AG10803 (cell line): Measurements from ENCODE around the gene CCDC117.
A peak's percentile ranks its signal among the peaks of the same experiment; 100 is the strongest.

Experiments used
- DNase-seq: peaks from one replicate; pipeline ENCODE4 v3.0.0; 2010; ENCODE audit warnings: low read depth
- H3K4me3 ChIP-seq: 2 replicates; pipeline ENCODE4 v1.5.1; 2011; ENCODE audit warnings: mild to moderate bottlenecking, low read length, control low read depth
- CTCF ChIP-seq: conservative IDR thresholded peaks from 2 replicates; pipeline ENCODE4 v1.5.1; 2011; ENCODE audit warnings: mild to moderate bottlenecking, low read length, control low read depth, inconsistent platforms

CCDC117 gene

GRCh38 chr22:28772633-28773460 is at the start of gene CCDC117:
Gene CCDC117, plus strand, starts transcription at chr22:28772695. Its CDS starts 155 bp downstream, at chr22:28772850.
- TF ChIP-seq CTCF, result no peak
- peak within 1 kb of the TSS; percentile 84 for H3K4me3 ChIP-seq
- peak; percentile 96 for DNase-seq

GRCh38 chr22:28728002-28728401 is 44.5 kb upstream of the CCDC117 start:
- H3K4me3 ChIP-seq, result no peak overlapping the region
- DNase-seq, result no peak
- TF ChIP-seq CTCF, result no peak

- TF ChIP-seq CTCF, result no peak
- H3K4me3 ChIP-seq, result no peak overlapping the region
- peak; percentile 39 for DNase-seq
Measured at GRCh38 chr22:28728621-28729313, 43.7 kb upstream of the CCDC117 start.

GRCh38 chr22:28730179-28730578 is 42.3 kb upstream of the CCDC117 start:
- DNase-seq, result no peak
- TF ChIP-seq CTCF, result no peak

GRCh38 chr22:28734393-28734792 is 38.1 kb upstream of the CCDC117 start:
- DNase-seq, result no peak
- no peak overlapping the region for H3K4me3 ChIP-seq
- no peak for TF ChIP-seq CTCF

More at GRCh38 chr22:28730179-28730578, 42.3 kb upstream of the CCDC117 start:
- no peak overlapping the region for H3K4me3 ChIP-seq

- TF ChIP-seq CTCF, result no peak
- DNase-seq, result no peak
- H3K4me3 ChIP-seq, result no peak overlapping the region
Measured at GRCh38 chr22:28736301-28737155, 36.0 kb upstream of the CCDC117 start.
